HG03460 (cell line): ENCODE data around the gene EIF4E.
"Not testable (repeated sequence)": the region's sequence is repeated elsewhere in the genome, so short reads cannot be mapped to it uniquely, and the experiment has no call there.

Source experiments
- ATAC-seq: cut with Tn5 transposase; IDR thresholded peaks from one replicate; pipeline ENCODE4 v1.9.1; 2021; ENCODE audit not compliant: unreplicated experiment

EIF4E gene

GRCh38 chr4:98886382-98886781 lies 42.6 kb downstream of the EIF4E start:
- ATAC-seq = not testable (repeated sequence)

DNA sequence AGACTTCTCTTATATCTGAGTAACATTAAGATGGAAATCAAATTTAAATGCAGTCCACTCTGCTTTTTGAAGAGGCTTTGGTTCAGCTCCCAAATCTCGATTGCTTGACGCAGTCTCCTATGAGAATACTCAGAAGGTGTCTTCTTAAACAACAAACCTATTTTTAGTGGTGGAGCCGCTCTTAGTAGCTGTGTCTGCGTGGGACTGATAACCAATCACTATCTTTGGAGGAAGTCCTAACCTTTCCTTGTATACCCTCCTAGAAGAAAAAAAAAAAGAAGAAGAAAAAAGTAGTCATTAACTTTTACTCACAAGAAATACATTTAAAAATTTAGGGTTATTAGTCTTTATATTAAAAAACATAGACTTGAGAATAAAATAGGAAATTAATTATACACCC lies 48.0 kb downstream of the EIF4E start:
- ATAC-seq = not testable (repeated sequence)

- ATAC-seq = no peak
Observed at GRCh38 chr4:98879515-98879914, 49.4 kb downstream of the EIF4E start.

DNA sequence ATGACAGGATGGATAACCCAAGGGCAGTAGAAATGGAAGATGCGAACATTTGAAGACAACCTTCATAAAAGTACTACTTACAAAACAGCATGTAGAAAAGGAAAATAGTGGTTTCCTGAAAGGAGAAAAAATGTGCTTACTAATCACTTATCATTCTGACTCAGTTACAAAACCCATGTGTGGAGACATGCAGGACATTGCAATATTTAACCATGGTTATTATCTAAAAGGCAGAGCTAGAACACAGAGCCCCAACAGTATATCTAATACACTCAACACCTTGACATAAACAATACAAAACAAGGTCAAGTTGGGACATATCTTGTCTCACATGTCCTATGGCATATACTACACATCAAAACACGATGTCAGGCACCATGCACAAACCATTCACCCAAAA lies 55.9 kb downstream of the EIF4E start:
- ATAC-seq = no peak

- ATAC-seq = not testable (repeated sequence)
Observed at GRCh38 chr4:98872120-98872906, 56.6 kb downstream of the EIF4E start.

GRCh38 chr4:98867648-98868047 lies 61.3 kb downstream of the EIF4E start:
- no peak for ATAC-seq

- ATAC-seq = no peak
Observed at GRCh38 chr4:98865059-98865458, 63.9 kb downstream of the EIF4E start.

GRCh38 chr4:98864560-98864959 lies 64.4 kb downstream of the EIF4E start:
- ATAC-seq = no peak

GRCh38 chr4:98862371-98862770 lies 66.6 kb downstream of the EIF4E start:
- no peak for ATAC-seq

GRCh38 chr4:98861100-98861884 lies 67.6 kb downstream of the EIF4E start:
- ATAC-seq = no peak

DNA sequence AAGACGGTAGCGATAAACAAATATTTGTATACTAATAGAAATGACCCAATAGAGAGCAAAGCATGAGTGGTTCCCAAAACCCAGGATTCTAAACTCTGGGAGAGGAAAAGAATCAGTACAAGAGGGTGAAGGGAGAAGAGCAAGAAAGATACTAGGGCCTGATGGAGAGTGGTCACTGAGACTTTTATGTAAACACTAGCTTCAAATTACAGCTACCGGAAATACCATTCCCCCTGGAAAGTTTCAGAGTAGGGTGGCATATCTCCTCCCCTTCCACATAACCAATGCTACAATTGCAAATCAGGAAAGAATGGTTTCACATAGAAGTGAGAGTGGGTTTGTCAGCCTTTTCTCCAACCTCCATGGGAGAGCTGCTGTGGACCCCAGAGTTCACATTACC lies 77.1 kb downstream of the EIF4E start:
- no peak for ATAC-seq

DNA sequence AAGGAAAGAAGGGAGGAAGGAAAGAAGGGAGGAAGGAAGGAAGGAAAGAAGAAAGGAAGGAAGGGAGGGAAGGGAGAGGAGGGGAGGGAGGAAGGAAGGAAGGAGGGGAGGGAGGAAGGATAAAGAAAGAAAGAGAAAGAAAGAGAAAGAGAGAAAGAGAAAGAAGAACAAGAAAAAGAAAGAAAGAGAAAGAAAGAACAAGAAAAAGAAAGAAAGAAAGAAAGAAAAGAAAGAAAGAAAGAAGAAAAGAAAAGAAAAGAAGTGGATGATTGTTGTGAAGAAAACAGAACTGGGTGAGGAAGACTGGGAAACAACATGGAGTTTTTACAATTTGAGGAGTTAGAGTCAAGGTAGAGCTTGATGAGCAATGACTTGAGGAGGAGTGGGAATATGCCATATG lies 78.0 kb downstream of the EIF4E start:
- ATAC-seq = no peak

GRCh38 chr4:98848448-98848847 lies 80.5 kb downstream of the EIF4E start:
- ATAC-seq = no peak

DNA sequence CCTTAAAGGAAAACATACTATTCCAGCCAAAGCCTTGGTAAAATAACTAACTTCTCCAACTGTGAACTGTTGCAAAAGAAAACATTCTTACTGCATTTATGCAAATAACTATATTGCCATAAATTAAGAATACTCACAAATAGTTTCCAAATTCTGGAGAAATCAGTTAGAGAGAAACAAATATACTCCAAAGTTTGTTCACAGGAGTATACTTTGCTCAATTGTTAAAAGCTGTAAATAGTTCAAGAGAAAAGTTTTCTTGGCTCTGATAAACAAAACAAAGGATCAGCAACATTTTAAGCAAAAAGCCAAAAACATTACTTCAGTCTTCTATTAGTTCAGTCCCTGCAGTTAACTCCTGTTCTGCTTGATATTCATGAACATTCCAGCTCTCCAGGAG lies 83.0 kb downstream of the EIF4E start:
- ATAC-seq = no peak

DNA sequence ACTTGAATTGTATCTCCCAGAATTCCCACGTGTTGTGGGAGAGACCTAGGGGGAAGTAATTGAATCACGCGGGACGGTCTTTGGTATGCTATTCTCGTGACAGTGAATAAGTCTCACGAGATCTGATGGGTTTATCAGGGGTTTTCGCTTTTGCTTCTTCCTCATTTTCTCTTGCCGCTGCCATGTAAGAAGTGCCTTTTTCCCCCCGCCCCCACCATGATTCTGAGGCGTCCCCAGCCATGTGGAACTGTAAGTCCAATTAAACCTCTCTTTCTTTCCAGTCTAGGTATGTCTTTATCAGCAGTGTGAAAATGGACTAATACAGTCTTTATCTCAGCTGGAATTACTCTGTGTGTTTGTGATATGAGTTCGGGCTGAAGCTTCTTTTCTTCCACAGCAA lies 86.0 kb downstream of the EIF4E start:
- ATAC-seq = not testable (repeated sequence)

- ATAC-seq = no peak
Observed at GRCh38 chr4:98838977-98839618, 89.8 kb downstream of the EIF4E start.

GRCh38 chr4:98838531-98838930 lies 90.4 kb downstream of the EIF4E start:
- no peak for ATAC-seq

DNA sequence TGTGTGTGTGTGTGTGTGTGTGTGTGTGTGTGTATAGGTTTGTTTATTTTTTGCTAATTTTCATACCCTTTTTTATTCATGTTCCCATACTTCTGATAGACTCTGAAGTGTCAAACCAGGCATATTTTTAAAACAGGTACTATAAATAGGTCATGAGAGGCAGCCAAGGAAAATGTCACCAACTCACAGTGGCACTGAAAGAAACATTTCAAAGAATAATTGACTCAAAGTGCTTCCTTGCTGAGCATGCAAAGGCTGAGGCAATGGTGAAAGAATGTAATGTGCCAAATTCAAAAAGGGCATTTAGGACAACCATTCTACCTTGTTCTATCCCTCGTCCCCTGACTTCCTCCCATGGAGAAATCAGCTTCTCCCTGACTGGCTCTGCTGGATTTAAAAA lies 95.5 kb downstream of the EIF4E start:
- no peak for ATAC-seq

DNA sequence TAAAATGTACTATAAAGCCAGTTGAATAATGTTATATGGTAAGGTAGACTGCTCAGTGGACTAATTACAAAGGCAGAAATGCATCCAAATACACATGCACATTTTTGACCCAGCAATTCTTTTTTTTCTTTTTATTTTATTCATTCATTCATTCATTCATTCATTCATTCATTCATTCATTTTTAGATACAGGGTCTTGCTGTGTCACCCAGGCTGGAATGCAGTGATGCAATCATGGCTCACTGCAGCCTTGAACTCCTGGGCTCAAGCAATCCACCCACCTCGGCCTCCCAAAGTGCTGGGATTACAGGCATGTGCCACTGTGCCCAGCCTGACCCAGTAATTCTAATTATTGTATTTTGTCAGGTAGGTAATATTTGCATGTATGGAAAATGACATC lies 97.9 kb downstream of the EIF4E start:
- ATAC-seq = not testable (repeated sequence)
